ENCODE data around the gene DNAJC11. TPM values are rescaled to one million over a fixed set of nuclear protein-coding genes. Genes with fewer than 3 reads are reported as not detected.

DNAJC11 gene
- total RNA-seq, 1 experiment from 2014 or later, result 75.6 TPM

- peaks cover 13 to 29% of the 10 kb centered on the region in 2 experiments for H3K36me3 ChIP-seq (ENCODE audit: control insufficient read depth in 1 of 2, insufficient read depth in 2 of 2, low read length in 2 of 2)
- H3K9ac ChIP-seq (ENCODE audit: low read length), result no peak overlapping the region
- no peaks in the 10 kb centered on the region for H4K20me1 ChIP-seq (ENCODE audit: insufficient read depth)
- H3K4me1 ChIP-seq (ENCODE audit: control insufficient read depth in 1 of 2, insufficient read depth in 2 of 2, low read length in 2 of 2), result no peaks in the 10 kb centered on the region
- no peak overlapping the region for H3K4me3 ChIP-seq (replicated peaks in 1 of 2; ENCODE audit: low read depth in 1 of 2, low read length in 2 of 2)
- no peaks in the 10 kb centered on the region for H3K9me3 ChIP-seq (ENCODE audit: control insufficient read depth in 1 of 2, insufficient read depth in 1 of 2, low read depth in 1 of 2, low read length in 2 of 2)
- no peaks in the 10 kb centered on the region for H3K27me3 ChIP-seq (ENCODE audit: insufficient read depth, low read length)
- intact Hi-C loops (cut with micrococcal nuclease), result no loop called here
- TF ChIP-seq SRF (IDR thresholded peaks at IDR 0.05; ENCODE audit: low read depth) (no peak), ZFX (IDR thresholded peaks at IDR 0.05) (no peak), REST (IDR thresholded peaks at IDR 0.05; ENCODE audit: low read depth) (no peak), RAD21 (IDR thresholded peaks at IDR 0.05; ENCODE audit: low read depth) (no peak), ZBTB33 (IDR thresholded peaks at IDR 0.05; ENCODE audit: extremely low read depth, insufficient replicate concordance, low read length) (no peak), CEBPB (IDR thresholded peaks at IDR 0.05; ENCODE audit: low read depth) (no peak), FOSL1 (IDR thresholded peaks at IDR 0.05; ENCODE audit: low read depth) (no peak), ZNF274 (IDR thresholded peaks at IDR 0.05; ENCODE audit: low read depth, low read length) (no peak), MAX (IDR thresholded peaks at IDR 0.05) (no peak), SIN3A (IDR thresholded peaks at IDR 0.05; ENCODE audit: low read depth) (no peak), ELF1 (IDR thresholded peaks at IDR 0.05; ENCODE audit: borderline replicate concordance, low read depth) (no peak), POLR2A (IDR thresholded peaks at IDR 0.05; ENCODE audit: borderline replicate concordance, extremely low read depth, insufficient read depth, insufficient read length) (no peak), ATF3 (IDR thresholded peaks at IDR 0.05) (no peak)
- no peak overlapping the region for H3K4me2 ChIP-seq (ENCODE audit: low read length)
- H3K9me2 ChIP-seq (ENCODE audit: insufficient read depth), result no peaks in the 10 kb centered on the region
- peaks cover 8% of the 10 kb centered on the region; the same call in 1 of the 2 replicates for H3K79me2 ChIP-seq (ENCODE audit: insufficient read depth, low read length)
- no peak for ATAC-seq
- RAD21 ChIA-PET (ENCODE audit: low non-redundant PET in 1 of 2, low total read pairs in 2 of 2, uncharacterized antibody in 2 of 2, unreplicated experiment in 2 of 2), result no interaction called here
- no peak for DNase-seq (ENCODE audit: low read depth, low spot score)
- POLR2A ChIA-PET, result no interaction called here
- no TSS peak for BruUV-seq (replicated peaks)
- H3K27ac ChIP-seq (ENCODE audit: low read depth, low read length), result no peak overlapping the region
- no peak overlapping the region for H2AFZ ChIP-seq (ENCODE audit: low read depth, low read length, poor library complexity, severe bottlenecking)
- CTCF ChIA-PET, result no interaction called here
These were observed 49.7 kb downstream of the DNAJC11 start for GRCh38 chr1:6651909-6652308.

Data from HCT116 (cell line).